ENCODE results near the gene MAP7D2. TPM values are rescaled to one million over a fixed set of nuclear protein-coding genes. Genes with fewer than 3 reads are reported as not detected.

Gene MAP7D2
- total and polyA plus RNA-seq, 9 of the 15 experiments (the other 6 are each of a cell fraction or from before 2014, with no cell fraction given) = 0.01 to 0.04 (median 0.03) TPM; not detected in 4

DNA sequence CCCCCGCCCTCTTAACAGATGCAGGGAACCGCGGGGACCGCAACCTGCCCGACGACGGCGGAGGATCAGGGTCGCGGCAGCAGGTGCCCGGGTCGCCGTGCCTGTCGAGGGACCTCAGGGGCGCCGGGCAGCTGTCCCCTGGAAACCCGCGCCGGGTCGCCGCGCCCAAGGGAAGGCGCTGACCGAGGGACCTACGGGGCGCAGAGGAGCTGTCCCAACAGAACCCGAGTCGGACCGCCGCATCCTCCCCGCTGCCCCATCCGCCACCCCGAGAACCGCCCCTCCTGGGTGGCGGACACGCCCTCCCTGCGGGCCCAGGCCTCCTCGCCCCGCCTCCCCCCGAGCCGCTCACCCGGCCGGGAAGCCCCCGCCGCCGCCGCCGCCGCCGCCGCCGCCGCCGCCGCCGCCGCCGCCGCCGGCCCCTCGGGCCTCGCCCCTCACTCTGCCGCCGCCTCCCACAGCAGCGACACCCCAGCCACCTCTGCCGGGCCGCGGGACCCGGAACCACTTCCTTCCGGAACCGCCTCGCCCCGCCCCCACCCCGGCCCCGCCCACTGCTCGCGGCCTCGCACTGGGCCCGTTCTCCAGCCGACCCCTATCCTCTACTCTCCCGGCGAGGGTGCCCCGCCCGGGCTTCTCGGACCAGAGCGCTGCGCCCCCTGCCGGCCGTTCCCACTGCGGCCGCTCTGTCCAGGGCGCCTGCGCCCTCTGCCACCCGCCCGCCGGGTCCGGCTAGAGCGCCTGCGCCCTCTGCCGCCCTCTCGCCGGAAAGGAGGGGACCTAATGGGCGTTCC is 126.0 kb downstream of the MAP7D2 start, which contains the start of gene BCLAF3 (continued):
- TF ChIP-seq LCOR (CRISPR knock-in tag; IDR thresholded peaks at IDR 0.05) (no peak), TEAD4 (IDR thresholded peaks at IDR 0.05; ENCODE audit: low read length) (no peak), TEAD4 (CRISPR knock-in tag; IDR thresholded peaks at IDR 0.05; ENCODE audit: borderline replicate concordance) (no peak), TEAD2 (tag; IDR thresholded peaks at IDR 0.05) (no peak), MTF1 (CRISPR knock-in tag; IDR thresholded peaks at IDR 0.05; ENCODE audit: borderline replicate concordance) (no peak), HNRNPL (IDR thresholded peaks at IDR 0.05; ENCODE audit: low read depth, low read length) (0 out of 2 replicates have a peak, but pooled peaks have one; percentile 39), ZNF384 (IDR thresholded peaks at IDR 0.05; ENCODE audit: low read depth, low read length) (0 out of 2 replicates have a peak, but pooled peaks have one; percentile 27), PHB2 (IDR thresholded peaks at IDR 0.05; ENCODE audit: low read depth) (no peak), THRAP3 (IDR thresholded peaks at IDR 0.05; ENCODE audit: borderline replicate concordance) (no peak), RBM34 (IDR thresholded peaks at IDR 0.05; ENCODE audit: borderline replicate concordance, insufficient read depth, low read length) (no peak), PTRF (tag; IDR thresholded peaks at IDR 0.05) (no peak), SMARCE1 (IDR thresholded peaks at IDR 0.05) (no peak), ZNF408 (CRISPR knock-in tag; IDR thresholded peaks at IDR 0.05; ENCODE audit: low read depth) (no peak), PML (IDR thresholded peaks at IDR 0.05; ENCODE audit: low read length) (no peak), NCOA4 (IDR thresholded peaks at IDR 0.05; ENCODE audit: partially characterized antibody) (no peak), GATAD2B (IDR thresholded peaks at IDR 0.05; ENCODE audit: borderline replicate concordance) (peak; percentile 52; the same call in 1 of the 2 replicates), HCFC1 (IDR thresholded peaks at IDR 0.05; ENCODE audit: low read depth, low read length) (peak; percentile 30; the same call in 1 of the 2 replicates), ZNF12 (CRISPR knock-in tag; IDR thresholded peaks at IDR 0.05) (no peak), ILK (tag; IDR thresholded peaks at IDR 0.05; ENCODE audit: borderline replicate concordance, low read depth) (no peak), ZFX (CRISPR knock-in tag; IDR thresholded peaks at IDR 0.05) (peak; percentile 43), MAFG (tag; conservative IDR thresholded peaks at IDR 0.05) (no peak), NRF1 (conservative IDR thresholded peaks at IDR 0.05 in 1 of 2, IDR thresholded peaks at IDR 0.05 in 1 of 2) (peak; percentile 80 to 85), TAF7 (tag; IDR thresholded peaks at IDR 0.05) (no peak), FOXK1 (CRISPR knock-in tag; IDR thresholded peaks at IDR 0.05; ENCODE audit: borderline replicate concordance) (no peak)
- TF ChIP-seq, protein P1, sequence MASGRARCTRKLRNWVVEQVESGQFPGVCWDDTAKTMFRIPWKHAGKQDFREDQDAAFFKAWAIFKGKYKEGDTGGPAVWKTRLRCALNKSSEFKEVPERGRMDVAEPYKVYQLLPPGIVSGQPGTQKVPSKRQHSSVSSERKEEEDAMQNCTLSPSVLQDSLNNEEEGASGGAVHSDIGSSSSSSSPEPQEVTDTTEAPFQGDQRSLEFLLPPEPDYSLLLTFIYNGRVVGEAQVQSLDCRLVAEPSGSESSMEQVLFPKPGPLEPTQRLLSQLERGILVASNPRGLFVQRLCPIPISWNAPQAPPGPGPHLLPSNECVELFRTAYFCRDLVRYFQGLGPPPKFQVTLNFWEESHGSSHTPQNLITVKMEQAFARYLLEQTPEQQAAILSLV (tag; IDR thresholded peaks at IDR 0.05) = no peak
- TF ChIP-seq, protein P2, sequence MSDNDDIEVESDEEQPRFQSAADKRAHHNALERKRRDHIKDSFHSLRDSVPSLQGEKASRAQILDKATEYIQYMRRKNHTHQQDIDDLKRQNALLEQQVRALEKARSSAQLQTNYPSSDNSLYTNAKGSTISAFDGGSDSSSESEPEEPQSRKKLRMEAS (CRISPR knock-in tag; IDR thresholded peaks at IDR 0.05) = no peak
